Measurements from ENCODE around the gene TXNDC5.

GRCh38 chr6:7848229-7848628, 62.4 kb downstream of the TXNDC5 start:
- no peak for TF ChIP-seq POLR2A (IDR thresholded peaks at IDR 0.05)
- TF ChIP-seq, protein P1, sequence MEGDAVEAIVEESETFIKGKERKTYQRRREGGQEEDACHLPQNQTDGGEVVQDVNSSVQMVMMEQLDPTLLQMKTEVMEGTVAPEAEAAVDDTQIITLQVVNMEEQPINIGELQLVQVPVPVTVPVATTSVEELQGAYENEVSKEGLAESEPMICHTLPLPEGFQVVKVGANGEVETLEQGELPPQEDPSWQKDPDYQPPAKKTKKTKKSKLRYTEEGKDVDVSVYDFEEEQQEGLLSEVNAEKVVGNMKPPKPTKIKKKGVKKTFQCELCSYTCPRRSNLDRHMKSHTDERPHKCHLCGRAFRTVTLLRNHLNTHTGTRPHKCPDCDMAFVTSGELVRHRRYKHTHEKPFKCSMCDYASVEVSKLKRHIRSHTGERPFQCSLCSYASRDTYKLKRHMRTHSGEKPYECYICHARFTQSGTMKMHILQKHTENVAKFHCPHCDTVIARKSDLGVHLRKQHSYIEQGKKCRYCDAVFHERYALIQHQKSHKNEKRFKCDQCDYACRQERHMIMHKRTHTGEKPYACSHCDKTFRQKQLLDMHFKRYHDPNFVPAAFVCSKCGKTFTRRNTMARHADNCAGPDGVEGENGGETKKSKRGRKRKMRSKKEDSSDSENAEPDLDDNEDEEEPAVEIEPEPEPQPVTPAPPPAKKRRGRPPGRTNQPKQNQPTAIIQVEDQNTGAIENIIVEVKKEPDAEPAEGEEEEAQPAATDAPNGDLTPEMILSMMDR (IDR thresholded peaks at IDR 0.05) = no peak

All from adrenal gland (tissue), 5 donors.